ENCODE data around the gene SLFN5.
"Not testable (repeated sequence)": the region's sequence is repeated elsewhere in the genome, so short reads cannot be mapped to it uniquely, and the experiment has no call there.

SLFN5 gene

DNA sequence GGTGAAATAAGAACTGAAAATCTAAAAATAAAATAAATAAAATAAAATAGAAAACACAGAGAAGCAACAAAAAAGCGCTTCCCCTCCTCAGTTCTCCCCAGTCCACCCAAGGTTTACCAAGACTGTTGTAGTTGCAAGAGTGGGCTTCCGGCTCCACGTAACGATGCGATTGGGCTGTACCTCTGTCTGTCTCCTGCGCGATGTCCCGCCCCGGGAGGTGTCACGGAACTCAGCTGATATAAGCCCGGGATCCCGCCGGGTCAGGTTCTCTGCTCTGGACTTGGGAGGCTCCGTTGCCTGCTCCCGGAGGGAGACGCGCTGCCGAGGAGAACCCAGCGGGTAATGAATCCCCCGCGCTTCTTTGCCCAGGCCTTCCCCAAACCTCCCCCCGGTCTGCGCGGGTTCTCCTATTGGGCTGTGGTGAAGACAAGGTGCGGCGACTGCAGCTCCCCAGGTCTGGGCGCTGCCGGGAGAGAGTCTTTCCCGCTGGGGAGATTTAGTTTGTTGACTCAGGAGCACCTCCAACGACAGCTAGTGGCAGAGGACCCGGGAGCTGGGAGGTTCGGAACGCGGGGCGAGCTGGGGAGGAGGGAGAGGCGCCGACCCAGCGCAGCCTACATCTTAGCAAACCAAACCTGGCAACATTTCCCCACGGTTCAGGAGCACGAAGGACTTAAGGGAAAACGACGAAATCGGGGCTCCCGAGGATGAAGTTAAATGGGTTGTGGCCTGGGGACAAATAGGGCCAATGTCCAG, at the start of gene SLFN5:
SLFN5 (plus strand) TSS at position 268 of the 756 bp plus-strand sequence. CDS start 15,619 bp downstream, outside the sequence.
- peak; percentile 96 to 97 for DNase-seq

DNA sequence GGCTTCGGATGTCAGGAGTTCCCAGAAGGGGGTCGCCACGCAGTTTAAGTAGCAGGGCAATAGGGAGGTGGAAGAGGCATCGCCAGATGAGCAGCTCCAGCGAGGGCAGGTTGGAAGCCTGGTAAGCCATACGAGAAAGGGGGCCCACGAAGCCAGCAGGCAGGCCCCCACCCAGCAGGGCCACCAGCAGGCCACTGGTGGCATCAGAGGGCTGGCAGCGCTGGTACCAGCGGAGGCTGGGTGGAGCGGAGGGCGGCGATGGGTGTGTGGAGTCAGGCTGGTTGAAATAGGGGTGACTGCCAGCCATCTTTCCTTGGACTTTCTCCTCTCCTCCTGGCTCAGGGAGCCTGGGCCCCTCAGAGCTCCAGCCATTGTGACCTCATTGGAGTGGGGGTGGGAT, 48.9 kb upstream of the SLFN5 start, which contains the start of gene SLC35G3:
SLC35G3 (minus strand) TSS at position 393 of the 400 bp plus-strand sequence; CDS start at position 307, 86 bp downstream.
- DNase-seq = not testable (repeated sequence)

GRCh38 chr17:35195062-35195461, 47.8 kb upstream of the SLFN5 start:
- not testable (repeated sequence) for DNase-seq

GRCh38 chr17:35202582-35202981, 40.3 kb upstream of the SLFN5 start:
- DNase-seq = not testable (repeated sequence)

GRCh38 chr17:35210741-35211140, 32.1 kb upstream of the SLFN5 start:
- no peak for DNase-seq

GRCh38 chr17:35212668-35213067, 30.2 kb upstream of the SLFN5 start:
- no peak for DNase-seq

- no peak for DNase-seq
These were observed 29.4 kb upstream of the SLFN5 start for GRCh38 chr17:35213412-35213940.

DNA sequence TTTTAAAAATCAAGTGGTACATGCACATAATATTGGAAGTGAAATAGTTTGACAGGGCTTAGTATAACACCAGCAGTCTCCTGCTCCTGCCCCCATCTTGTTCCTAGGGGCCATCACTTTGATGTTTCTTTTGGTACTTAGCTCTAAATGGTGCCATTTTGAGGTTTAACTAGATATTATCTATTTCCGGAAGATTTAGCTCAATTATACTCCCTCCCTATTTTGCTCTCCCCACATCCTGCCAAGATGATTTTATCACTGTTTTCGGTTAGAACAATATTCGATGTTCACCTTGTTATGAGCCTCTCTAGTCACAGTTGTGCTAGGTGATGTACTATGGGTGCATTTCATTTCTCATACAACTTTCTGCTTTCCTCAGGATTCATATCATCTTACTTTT, 28.7 kb upstream of the SLFN5 start:
- no peak for DNase-seq

DNA sequence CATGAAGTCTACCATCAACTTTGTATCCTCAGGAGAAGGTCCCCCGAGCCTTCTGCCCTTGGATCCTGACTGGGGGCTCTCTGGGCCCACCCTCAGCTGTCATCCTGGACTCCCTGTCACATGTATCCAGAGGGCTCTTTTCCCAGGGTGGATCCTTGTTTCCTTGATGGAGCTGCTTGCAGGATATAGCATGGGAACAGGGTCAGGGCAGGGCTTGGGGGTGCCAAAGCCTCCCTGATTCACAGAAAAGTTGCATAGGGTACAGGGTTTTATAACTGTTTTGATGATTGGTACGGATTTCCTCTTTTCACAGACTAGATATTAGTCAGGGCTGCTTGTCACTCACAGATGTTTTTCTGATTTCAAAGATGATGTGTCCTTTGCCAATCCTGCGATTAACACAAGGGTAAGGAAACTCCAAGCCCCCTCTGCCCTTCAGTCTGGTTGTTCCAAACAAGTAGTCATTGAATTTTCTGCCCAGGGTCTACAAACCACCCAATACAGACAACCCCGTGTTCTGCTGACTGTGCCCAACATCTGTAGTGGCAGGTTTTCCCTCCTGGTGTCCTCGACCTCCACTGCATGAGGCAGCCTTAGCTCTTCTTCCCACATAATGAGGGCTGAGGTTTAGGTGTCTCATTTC, 28.1 kb upstream of the SLFN5 start:
- DNase-seq = peak; percentile 73 to 78

DNA sequence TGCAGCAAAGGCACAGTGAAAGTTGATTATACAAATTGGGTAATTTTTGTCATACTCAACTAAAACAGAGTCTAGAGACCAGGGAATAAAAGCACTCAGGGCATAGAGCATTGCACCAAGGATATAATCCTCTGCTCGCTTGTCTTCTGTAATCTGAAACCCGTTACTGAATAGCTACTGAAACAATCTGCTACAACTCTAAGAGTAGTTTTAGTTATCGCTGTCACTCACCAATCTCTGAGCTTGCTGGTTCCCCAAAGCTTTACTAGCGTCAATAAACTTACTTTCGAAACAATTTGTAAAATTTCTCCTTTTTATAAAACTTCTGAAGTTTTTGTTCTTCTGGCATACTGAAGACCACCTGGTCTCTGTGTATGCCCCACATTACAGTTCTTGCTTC, 25.8 kb upstream of the SLFN5 start:
- DNase-seq = no peak

GRCh38 chr17:35218915-35219314, 24.0 kb upstream of the SLFN5 start:
- DNase-seq = no peak

GRCh38 chr17:35222452-35222851, 20.4 kb upstream of the SLFN5 start:
- DNase-seq = no peak

- DNase-seq = no peak
These were observed 18.4 kb upstream of the SLFN5 start for GRCh38 chr17:35224436-35224835.

GRCh38 chr17:35227546-35227945, 15.3 kb upstream of the SLFN5 start:
- DNase-seq = no peak

GRCh38 chr17:35229638-35230037, 13.2 kb upstream of the SLFN5 start:
- no peak for DNase-seq

GRCh38 chr17:35234315-35234714, 8.6 kb upstream of the SLFN5 start:
- DNase-seq = not testable (repeated sequence)

- no peak for DNase-seq
These were observed 7.6 kb upstream of the SLFN5 start for GRCh38 chr17:35235289-35235688.

DNA sequence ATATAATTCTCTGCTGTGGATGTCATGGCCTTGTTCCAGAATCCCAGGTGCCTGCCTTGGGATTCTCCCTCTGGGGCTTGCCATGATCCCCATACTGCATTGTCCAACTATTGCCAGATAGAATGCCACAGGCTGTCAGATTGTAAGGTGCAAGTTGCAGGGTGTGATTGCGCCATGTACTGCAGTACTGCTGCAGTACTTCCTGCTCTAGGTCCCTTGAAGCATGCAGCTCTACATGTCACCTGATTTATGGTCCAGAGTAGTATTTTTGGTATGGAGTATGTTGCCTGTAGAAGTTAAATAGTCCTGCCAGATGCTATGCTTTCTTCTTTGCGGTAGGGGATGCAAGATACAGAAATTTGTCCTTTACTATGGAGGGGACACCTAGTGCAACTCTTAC, 7.0 kb upstream of the SLFN5 start:
- peak in 1 of 2 experiments; percentile 16 for DNase-seq

DNA sequence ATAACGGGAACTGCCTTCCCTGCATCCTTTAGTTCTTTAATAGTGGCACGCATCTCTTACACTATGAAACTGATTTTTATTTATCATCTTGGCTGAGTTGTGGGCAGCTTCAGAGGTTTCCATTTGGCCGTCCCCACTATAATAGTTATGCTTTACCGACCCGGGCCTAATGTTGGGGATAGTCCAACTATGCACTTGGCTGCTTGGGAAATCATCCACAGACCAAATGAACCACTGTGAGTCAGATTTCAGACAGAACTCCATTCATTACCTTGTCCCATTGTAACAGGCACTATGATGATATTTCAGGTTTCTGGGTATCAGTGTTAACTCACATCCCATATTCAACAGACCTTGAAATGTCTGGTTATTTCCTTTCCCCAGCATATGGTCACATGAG, 6.1 kb upstream of the SLFN5 start:
- no peak for DNase-seq

- no peak for DNase-seq
These were observed 4.1 kb upstream of the SLFN5 start for GRCh38 chr17:35238821-35239220.

- no peak for DNase-seq
These were observed 3.0 kb upstream of the SLFN5 start for GRCh38 chr17:35239823-35240222.

- no peak for DNase-seq
These were observed 2.0 kb upstream of the SLFN5 start for GRCh38 chr17:35240861-35241260.

DNA sequence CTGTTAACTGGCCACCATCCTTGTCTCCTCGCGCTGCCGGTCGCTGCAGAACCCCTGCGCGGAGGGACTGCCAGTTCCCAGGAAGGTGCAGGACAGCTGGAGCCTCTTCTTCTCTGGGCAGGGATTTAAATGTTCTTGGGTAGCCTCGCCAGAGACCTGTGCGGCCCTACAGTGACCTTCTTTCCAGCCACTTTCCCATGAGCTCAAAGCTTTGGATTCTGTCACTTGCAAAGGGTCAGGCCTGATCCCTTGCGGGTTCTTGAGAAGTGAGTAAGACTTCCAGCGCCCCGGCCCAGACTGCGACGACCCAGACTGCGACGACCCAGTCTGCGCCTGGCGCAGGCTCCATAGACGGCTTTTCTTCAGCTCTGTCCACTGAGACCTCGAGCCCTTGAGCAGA, 1.4 kb upstream of the SLFN5 start:
- peak; percentile 57 to 60 for DNase-seq

DNA sequence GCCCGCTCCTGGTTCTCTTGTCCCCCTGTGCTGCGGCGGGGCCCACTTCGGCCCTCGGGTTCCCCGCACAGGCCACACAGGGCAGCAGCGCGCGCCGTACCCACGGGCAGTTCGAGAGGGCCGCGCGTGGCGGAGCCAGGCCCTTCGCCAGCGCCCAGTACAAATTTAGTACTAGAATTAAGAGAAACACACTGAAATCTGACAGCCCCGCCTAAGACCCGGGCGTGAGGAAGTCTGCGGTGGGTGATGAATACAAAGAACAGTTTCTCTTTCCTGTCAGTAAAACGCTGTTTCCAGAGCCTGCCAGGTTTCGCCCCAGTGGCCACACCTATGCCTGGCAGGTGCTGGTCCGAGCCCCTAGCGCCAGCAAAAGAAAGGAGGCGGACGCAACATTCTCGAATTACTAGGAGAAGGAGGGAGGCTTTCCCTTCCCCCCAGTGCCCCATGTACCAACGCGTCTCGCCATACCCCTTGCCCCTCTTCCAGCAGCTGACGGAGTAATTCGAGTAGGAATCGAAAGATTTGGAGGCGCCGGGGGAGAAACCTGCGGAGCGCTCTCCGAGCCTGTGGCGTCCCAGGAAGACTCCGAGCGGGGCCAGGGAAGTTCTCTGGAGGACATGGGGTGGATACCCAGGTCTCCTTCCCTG, 591 bp upstream of the SLFN5 start:
- peak; percentile 86 to 88 for DNase-seq

Measured in activated T-cell treated with anti-CD3 and anti-CD28 coated beads, Interleukin-2, amount 50 U/mL, for 48 hours (primary cell).